ENCODE data around the gene GNG7. TPM values are rescaled to one million over a fixed set of nuclear protein-coding genes. Genes with fewer than 3 reads are reported as not detected.

GNG7 gene
- polyA plus RNA-seq, 1 of the 3 experiments (the other 2 are of a cell fraction): 2.2 TPM

- H3K79me2 ChIP-seq (ENCODE audit: insufficient read depth): peaks cover 13% of the 10 kb centered on the region; the same call in 1 of the 2 replicates
- peak overlapping the region; percentile 56 to 90; a peak in 3 of 4 replicates for H3K27ac ChIP-seq (ENCODE audit: low read depth in 2 of 2, low read length in 1 of 2)
- ChIA-PET CTCF (interaction anchor here (1.5 kb wide), 1 partner anchor 73 kb away, joined by 4 read pairs; no protein-coding TSS in a partner anchor), POLR2A (no interaction called here)
- DNase-seq: no peak
- peak overlapping the region in 1 of 2 experiments; percentile 49; a peak in 1 of 4 replicates for H3K4me3 ChIP-seq (ENCODE audit: low read depth in 2 of 2, low read length in 1 of 2)
- peaks cover 13 to 43% of the 10 kb centered on the region in 2 experiments; a peak in 3 of 4 replicates for H3K4me1 ChIP-seq (ENCODE audit: control insufficient read depth in 1 of 2, insufficient read depth in 2 of 2, low read depth in 1 of 2, low read length in 1 of 2)
- peak overlapping the region; percentile 30; the same call in 1 of the 2 replicates for H2AFZ ChIP-seq (ENCODE audit: low read depth)
- H3K9me2 ChIP-seq: no peaks in the 10 kb centered on the region
- no peaks in the 10 kb centered on the region for H3K36me3 ChIP-seq (replicated peaks in 1 of 2; ENCODE audit: control insufficient read depth in 1 of 2, insufficient read depth in 2 of 2, low read length in 1 of 2)
- H3K27me3 ChIP-seq (ENCODE audit: insufficient read depth): no peaks in the 10 kb centered on the region
- H3K9ac ChIP-seq: peak overlapping the region; percentile 78
- H4K20me1 ChIP-seq (ENCODE audit: insufficient read depth): no peaks in the 10 kb centered on the region
- peak overlapping the region; percentile 84 for H3K4me2 ChIP-seq
- peaks cover 36% of the 10 kb centered on the region for H3F3A ChIP-seq (replicated peaks; ENCODE audit: insufficient read depth)
- H3K9me3 ChIP-seq: no peaks in the 10 kb centered on the region
- WGBS (ENCODE audit: low lambda C conversion rate): 13% methylated on average over 12 of the region's 35 CpGs
- TF ChIP-seq TAF1 (IDR thresholded peaks at IDR 0.05; ENCODE audit: borderline replicate concordance, low read depth, low read length) (peak; percentile 69; the same call in 1 of the 2 replicates), MEF2A (IDR thresholded peaks at IDR 0.05; ENCODE audit: borderline replicate concordance, low read depth) (peak; percentile 88; the same call in 1 of the 2 replicates), NFIC (IDR thresholded peaks at IDR 0.05; ENCODE audit: borderline replicate concordance) (peak; percentile 94), CHD2 (IDR thresholded peaks at IDR 0.05; ENCODE audit: low read length, partially characterized antibody) (no peak), REST (IDR thresholded peaks at IDR 0.05; ENCODE audit: low read depth, low read length) (peak; percentile 62), USF2 (IDR thresholded peaks at IDR 0.05; ENCODE audit: borderline replicate concordance, low read depth, low read length) (no peak), GATA2 (CRISPR knock-in tag; IDR thresholded peaks at IDR 0.05) (no peak), USF1 (IDR thresholded peaks at IDR 0.05; ENCODE audit: borderline replicate concordance, low read depth) (peak; percentile 32; the same call in 1 of the 2 replicates), SIN3A (IDR thresholded peaks at IDR 0.05; ENCODE audit: borderline replicate concordance, low read depth, low read length) (peak; percentile 76; the same call in 1 of the 2 replicates), MAX (IDR thresholded peaks at IDR 0.05; ENCODE audit: low read depth) (peak; percentile 91), MXI1 (IDR thresholded peaks at IDR 0.05; ENCODE audit: low read depth, low read length) (no peak), JUND (IDR thresholded peaks at IDR 0.05) (peak; percentile 75), RCOR1 (IDR thresholded peaks at IDR 0.05; ENCODE audit: low read length) (no peak), FOSL2 (IDR thresholded peaks at IDR 0.05; ENCODE audit: borderline replicate concordance, low read depth) (peak; percentile 66), IRF3 (IDR thresholded peaks at IDR 0.05; ENCODE audit: low read depth, low read length) (no peak), RXRA (IDR thresholded peaks at IDR 0.05; ENCODE audit: borderline replicate concordance, low read depth) (peak; percentile 83; the same call in 1 of the 2 replicates), FOXM1 (IDR thresholded peaks at IDR 0.05; ENCODE audit: low read depth) (peak; percentile 67), POLR2AphosphoS5 (IDR thresholded peaks at IDR 0.05; ENCODE audit: low read depth, low read length) (peak; percentile 83), FOXJ3 (CRISPR knock-in tag; IDR thresholded peaks at IDR 0.05) (no peak), EZH2phosphoT487 (IDR thresholded peaks at IDR 0.05; ENCODE audit: borderline replicate concordance, low read depth) (no peak), NRF1 (IDR thresholded peaks at IDR 0.05; ENCODE audit: low read depth, low read length) (no peak), YY1 (IDR thresholded peaks at IDR 0.05; ENCODE audit: low read depth) (peak; percentile 73), ZBTB33 (IDR thresholded peaks at IDR 0.05; ENCODE audit: borderline replicate concordance, low read depth) (no peak)
Observed at GRCh38 chr19:2540646-2541454, 161.6 kb downstream of the GNG7 start.
